LHCN-M2 (cell line): ENCODE data around the gene IL4R. TPM values are rescaled to one million over a fixed set of nuclear protein-coding genes. Genes with fewer than 3 reads are reported as not detected.
"Not testable (repeated sequence)": the region's sequence is repeated elsewhere in the genome, so short reads cannot be mapped to it uniquely, and the experiment has no call there.

ENCODE experiments used
- DNase-seq: peaks from one replicate; pipeline ENCODE4 v3.0.0-alpha.2; 2012; ENCODE audit warnings: low read depth
- polyA plus RNA-seq: library from polyadenylated mRNA; unstranded; fragments of >200 nt; gene quantifications from one replicate; pipeline ENCODE4 v1.2.1, GENCODE V29; 2012; ENCODE audit warnings: missing spikeins
- total RNA-seq: library from RNA; depleted of rRNA; stranded (reverse); fragments of >200 nt; gene quantifications from 2 replicates; pipeline ENCODE4 v1.2.3, GENCODE V29; 2014; rRNA removed

Gene IL4R
- total RNA-seq, result 13.8 and 14.5 TPM in 2 replicates
- polyA plus RNA-seq, result 10.7 TPM

DNA sequence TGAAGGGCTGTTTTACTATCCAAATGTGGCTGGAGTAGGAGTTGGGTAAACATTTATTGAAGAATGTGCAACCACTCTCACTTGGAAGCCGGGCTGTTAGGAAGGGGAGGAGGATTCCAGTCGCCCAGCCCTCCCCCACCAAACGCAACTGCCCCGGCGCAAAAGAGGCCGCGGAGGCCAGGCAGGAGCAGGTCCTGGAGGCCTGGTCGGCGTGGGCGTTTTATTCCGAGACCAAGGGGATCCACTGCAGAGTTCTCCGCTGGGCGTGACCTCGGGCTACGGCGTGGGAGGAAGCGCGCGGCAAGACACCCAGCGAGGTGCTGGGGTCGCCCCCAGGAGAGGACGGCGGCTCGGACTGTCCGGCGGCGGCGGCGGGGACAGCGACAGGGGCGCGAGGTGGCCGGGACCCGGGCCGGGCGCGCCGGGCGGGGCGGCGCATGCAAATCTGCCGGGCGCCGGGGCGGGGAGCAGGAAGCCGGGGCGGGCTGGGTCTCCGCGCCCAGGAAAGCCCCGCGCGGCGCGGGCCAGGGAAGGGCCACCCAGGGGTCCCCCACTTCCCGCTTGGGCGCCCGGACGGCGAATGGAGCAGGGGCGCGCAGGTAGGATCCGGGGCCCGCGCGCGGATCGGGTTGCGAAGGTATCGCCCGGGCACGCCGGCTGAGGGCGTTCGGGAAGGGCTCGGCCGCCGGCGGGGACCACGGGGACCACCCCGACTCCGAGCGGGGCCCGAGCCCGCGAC lies at the start of gene IL4R:
Gene IL4R, plus strand, starts transcription at position 553 of the 739 bp plus-strand sequence. CDS start 26,230 bp downstream, outside the sequence.
- DNase-seq, result peak; percentile 55

DNA sequence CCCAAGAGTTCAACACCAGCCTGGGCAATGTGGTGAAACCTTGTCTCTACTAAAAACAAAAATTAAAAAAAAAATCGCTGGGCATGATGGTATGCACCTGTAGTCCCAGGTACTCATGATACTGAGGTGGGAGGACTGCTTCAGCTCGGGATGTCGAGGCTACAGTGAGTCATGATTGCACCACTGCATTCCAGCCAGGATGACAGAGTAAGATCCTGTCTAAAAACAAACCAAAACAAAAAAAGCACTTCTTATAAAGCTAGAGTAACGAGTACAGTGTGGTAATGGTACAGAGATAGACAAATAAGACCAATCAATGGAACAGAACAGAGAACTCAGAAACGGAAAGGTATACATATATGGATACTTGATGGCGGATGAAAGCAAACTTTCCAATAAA lies 49.6 kb upstream of the IL4R start:
- DNase-seq, result peak; percentile 59

DNA sequence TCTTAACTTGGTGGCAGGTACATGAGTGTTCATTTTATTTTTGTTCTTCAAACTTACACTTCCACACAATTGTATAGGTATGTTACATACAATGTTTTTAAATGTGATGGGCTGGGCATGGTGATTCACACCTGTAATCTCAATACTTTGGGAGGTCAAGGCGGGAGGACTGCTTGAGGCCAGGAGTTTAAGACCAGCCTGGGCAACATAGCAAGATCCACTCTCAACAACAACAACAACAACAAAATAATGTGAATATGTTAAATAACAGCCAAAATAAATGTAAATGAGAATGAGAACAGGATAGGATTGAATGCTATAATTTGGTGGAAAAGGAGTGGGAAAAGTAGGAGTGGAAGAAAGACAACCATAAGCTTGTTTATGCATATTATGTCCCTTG lies 47.8 kb upstream of the IL4R start:
- DNase-seq, result no peak

DNA sequence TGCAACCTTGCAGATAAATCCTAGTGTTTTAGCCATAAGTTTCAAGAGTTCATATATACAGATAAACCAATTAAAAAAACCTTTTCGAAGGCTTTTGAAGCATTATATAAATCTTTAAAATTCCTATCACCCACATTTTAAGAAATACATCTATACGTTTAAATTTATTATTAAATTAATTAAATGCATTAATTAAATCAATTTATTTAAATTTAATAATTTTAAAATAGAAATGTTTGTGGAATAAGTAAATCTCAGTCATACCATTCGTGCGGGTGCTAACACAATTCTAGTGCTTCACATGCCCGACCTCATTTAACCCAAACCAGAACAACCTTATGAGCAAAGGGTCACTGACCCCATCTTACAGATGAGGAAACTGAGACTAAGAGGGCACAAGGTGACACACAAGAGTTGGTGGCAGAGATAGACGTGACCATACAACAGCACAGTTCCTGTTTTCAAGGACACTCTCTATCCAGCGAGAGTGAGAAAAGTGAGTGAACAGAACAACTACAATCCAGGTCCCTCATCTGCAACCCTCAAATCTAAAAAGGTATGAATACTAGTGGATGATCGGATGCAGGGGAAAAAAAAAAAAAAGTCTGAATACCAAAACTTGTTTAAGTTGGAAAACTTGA lies 46.6 kb upstream of the IL4R start:
- DNase-seq, result no peak

DNA sequence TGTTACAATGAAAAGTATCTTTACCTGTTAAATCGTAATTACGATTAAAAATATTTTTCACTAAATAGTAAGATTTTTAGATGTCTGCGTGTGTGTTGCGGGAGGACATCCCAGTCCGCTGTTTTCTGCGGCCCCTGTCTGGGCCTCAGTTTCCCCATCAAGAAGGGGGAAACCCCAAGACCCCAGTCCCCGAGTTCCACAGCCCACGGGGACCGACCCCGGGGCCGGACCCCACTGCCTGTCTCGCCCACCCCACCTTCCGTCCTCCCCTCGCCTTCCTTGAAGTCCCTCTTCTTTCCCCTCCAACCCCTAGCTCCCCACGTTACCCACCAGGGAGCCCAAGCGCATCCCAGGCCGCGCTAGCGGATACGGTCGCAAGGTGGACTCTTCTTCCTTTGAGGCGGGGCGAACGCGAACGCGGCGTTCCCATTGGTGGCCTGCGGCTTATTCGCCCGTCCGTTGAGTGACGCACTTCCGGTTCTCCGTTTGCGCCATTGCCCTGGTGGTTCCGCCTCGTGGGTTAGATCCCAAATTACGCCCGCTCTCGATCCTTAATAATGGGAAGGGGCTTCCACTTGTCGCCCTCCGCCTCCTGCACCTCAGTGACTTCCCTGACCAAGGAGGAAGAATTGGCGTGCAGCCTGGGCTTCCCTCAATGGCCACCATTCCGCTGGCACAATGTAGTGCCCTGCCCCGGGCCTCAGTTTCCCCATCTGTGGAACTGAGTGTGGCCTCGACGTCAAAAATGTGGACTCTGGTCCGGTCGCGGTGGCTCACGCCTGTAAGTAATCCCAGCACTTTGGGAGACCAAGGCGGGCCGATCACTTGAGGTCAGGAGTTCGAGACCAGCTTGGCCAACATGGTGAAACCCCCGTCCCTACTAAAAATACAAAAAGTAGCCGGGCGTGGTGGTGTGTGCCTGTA lies 45.1 kb upstream of the IL4R start, which contains the start of gene NSMCE1:
Gene NSMCE1, minus strand, starts transcription at position 397 of the 924 bp plus-strand sequence. CDS start 11,202 bp downstream, outside the sequence.
- DNase-seq, result peak; percentile 92

DNA sequence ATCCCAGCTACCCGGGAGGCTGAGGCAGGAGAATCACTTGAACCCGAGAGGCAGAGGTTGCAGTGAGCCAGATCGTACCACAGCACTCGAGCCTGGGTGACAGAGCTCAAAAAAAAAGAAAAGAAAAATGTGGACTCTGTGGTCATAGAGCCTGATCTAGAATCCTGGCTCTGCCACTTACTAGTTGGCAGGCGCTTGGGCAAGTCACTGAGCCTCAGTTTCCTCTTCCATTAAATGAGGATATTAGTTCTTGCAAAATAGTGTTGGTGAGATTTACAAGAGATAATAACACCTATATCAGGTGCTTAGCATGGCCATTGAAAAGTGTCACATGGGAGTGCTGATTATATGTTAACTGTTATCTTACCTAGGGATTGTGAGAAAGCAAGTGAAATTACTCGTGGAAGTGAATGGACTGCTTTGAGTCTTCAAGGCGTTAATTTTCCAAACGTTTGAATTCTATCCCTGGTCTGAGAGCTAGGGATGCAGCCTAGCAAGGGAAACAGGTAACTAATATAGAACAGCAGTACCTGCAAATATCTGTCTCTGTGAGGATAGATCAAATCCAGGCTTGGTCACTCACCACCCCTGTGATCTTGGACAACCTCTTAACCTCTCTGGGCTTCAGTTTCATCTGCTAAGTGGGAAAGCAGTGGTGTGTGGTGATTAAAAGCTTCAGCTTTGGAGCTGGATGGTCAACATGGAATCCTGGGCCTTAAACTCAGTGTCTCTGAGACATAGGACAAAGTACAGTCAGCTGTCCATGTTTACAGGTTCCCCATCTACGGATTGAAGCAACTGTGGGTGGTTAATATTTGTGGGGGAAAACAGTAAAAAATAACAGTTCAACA lies 44.2 kb upstream of the IL4R start:
- no peak for DNase-seq

DNA sequence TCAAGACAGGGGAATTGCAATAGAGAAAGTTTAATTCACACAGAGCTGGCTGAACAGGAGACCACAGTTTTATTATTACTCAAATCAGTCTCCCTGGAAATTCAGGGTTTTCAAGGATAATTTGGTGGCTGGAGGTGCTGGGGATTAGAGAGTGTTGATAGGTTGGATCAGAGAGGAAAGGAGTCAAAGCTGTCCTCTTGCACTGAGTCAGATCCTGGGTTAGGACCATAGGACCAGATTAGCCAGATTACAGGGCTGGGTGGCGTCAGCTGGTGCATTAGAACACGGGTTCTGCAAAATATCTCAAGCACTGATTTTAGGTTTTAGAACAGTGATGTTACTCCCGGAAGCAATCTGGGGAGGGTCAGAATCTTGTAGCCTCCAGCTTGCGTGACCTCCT lies 43.4 kb upstream of the IL4R start:
- no peak for DNase-seq

DNA sequence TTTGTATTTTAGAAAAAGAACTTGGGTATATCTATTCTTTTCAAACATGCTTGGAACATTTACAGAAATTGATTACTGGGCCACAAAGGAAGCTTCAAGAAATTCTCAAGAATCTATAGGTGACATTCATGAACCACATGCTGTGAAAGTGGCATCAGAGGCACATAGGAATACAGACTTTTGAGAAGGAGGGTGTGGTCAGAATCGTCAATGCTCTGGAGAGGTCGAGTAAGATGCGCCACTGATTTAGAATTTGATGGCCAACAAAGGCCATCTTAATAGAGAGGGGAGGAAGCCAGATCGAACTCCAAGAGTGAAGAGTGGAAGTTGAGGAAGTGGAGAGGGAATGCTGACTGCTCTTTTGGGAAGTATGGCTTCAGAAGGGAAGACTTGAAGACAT lies 41.7 kb upstream of the IL4R start:
- DNase-seq, result no peak

DNA sequence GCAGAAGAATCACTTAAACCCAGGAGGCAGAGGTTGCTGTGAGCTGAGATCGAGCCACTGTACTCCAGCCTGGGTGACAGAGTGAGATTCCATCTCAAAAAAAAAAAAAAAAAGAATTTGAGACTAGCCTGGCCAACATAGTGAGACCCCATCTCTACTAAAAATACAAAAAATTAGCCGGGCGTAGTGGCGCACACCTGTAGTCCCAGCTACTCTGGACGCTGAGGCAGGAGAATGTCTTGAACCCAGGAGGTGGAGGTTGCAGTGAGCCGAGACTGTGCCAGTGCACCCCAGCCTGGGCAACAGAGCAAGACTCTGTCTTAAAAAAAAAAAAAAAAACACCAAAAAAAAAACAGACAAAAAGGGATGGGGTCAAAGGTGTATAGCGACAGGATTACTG lies 41.1 kb upstream of the IL4R start:
- not testable (repeated sequence) for DNase-seq

DNA sequence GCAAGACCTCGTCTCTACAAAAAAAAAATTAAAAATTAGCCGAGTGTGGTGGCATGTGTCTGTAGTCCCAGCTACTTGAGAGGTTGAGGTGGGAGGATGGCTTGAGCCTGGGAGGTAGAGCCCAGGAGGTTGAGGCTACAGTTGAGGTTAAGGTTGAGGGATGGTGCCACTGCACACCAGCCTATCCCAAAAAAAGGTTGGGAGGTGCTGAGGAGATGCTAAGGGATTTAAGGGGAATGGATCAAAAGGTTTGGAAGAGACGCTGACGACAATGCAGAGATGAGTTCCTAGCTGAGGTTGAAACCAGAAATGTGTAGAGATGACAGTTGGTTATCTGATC lies 40.5 kb upstream of the IL4R start:
- no peak for DNase-seq

DNA sequence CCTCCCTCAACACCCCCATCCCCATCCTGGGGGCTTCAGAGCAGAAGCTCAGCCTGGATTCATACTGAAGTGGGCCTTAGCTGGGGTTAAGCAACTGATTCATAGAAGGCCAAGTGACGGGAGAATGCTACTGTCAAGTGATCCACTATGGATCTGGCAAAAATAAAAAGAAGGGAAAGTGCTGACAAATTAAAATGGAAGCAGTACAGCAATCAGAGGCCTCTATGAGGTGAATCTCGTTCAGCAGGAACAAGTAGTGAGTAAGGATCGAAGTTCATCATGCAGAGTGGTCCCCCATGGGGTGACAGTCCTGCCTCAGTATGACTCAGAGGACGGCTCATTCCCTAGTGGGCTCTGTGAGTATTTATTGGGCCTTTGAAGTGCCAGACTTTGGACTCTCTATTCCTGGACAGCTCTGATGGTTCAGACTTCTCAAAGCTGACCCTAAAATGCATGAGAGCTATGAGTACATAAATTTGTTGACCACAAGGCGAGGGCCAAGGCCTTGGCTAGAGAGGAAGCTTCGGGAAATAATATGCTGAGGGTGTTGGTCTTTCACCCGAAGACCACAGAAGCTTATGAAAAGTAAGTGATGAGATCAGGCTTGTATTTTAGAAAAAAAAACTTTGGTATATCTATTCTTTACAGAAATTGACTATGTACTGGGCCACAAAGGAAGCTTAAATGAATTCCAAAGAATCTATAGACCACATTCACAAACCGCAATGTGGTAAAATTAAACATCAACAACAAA lies 39.9 kb upstream of the IL4R start:
- peak; percentile 39 for DNase-seq

DNA sequence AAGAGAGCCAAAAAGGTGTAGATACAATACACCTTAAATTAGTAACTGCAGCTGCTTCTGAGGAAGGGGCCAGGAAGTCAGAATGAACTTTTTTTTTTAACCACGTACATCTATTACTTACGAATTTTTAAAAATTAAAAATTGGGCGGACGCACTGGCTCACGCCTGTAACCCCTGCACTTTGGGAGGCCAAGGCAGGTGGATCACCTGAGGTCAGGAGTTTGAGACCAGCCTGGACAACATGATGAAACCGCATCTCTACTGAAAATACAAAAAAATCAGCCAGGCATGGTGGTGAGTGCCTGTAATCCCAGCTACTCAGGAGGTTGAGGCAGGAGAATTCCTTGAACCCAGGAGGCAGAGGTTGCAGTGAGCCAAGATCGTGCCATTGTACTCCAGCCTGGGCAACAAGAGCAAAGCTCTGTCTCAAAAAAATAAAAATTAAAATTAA lies 39.3 kb upstream of the IL4R start:
- DNase-seq, result not testable (repeated sequence)

DNA sequence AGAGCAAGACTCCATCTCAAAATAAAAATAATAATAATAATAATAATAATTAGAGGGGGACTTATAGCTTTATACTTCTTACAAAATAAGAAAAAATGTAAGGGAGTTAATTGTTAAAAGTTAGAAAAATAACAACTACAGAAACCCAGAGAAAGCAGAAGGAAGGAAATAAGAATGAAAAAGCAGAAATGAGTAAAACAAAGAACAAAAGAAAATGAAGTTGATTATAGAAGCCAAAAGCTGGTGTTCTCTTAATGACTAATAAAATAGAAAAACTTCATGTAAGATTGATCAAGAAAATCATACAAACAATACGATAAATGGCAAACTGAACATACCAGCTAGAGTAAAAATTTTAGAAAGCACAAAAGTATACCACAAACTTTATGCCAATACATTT lies 38.4 kb upstream of the IL4R start:
- no peak for DNase-seq

DNA sequence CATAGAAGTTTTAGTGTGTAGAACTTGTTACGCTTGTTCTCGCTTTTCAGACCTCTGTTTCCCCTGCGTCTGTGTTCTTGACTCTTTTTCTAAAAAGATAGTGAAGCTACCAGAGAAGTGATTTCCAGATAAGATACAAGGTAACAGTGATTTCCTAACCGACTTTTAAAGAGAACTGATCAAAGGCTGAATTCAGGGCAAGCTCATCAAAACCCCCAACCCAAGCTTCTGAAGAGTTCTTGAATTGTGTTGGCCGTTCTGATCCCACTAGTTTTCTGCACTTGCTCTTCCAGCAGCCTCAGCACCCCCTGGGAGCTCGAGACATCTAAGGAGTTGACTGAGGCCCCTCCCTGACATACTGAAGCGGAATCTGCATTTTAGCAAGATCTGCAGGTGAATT lies 32.5 kb upstream of the IL4R start:
- DNase-seq, result no peak

DNA sequence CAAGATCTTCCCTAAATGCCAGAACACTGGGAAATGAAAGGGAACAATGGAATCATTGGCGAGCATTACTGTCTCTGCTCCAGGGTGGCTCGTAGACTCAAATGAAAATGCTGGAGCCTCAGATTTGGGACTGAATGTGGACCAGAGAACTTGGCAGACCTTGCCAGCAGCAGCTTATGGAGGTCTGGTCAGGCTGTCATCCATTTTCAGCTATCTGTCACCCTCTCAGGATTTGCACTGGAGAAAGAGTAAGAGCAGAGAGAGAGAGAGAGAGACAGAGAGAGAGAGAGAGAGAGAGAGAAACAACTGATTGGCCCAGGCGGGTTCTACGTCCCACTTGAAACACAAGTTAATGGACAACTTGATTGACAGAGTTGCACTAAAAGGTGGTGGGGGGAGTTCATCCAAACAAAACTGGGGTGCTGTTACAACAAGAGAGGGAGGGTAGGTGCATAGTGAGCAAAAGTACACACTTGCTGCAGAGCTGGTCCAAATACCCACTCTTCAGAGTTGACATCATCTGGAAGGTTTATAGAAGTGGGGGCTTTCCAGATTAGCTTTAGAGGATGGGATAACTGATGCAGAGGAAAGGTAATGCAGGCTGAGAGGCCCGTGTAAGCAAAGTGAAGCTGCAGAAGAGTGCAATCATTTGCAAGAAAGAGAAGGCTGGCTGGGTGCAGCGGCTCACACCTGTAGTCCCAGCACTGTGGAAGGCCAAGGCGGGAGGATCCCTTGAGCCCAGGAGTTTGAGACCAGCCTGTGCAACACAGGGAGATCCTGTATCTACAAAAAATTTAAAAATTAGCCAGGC lies 28.7 kb upstream of the IL4R start:
- DNase-seq, result no peak

DNA sequence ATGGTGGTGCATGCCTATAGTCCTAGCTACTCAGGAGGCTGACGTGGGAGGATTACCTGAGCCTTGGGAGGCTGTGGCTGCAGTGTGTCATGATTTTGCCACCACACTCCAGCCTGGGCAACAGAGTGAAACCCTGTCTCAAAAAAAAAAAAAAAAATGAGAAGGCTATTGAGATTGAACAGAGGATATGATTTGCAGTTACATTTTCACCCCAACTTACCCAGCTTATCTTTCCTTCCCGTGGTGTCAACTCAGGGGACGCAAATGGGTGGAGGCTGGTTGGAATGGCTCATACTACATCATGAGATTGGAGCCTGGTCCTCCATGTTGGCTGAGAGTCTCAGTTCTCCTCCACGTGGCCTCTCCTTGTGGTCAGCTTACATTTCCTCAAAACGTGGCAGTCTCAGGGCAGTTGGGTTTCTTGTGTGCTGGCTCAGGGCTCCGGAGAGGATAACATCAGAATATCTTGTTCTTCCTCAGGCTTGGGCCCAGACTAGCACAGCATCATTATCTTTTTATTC lies 28.0 kb upstream of the IL4R start:
- DNase-seq, result no peak

DNA sequence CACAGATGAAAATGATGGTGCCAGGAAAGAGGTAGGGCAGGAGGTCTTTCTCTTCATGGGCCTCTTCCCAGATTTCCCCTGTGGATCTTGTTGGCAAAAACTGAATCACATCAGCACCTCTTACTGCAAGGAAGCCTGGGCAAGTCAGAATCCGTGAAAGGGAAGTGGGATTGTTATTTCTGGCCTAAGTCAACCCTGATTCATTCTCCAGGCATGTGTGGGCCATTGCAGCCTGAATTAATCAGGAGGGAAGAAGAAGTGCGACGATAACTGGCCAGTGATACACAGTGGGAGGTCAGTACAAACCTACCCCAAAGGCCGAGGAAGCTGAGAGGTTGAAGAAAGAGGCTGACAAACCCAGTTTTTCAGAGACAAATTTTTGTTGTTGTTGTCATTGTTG lies 27.3 kb upstream of the IL4R start:
- peak; percentile 91 for DNase-seq

DNA sequence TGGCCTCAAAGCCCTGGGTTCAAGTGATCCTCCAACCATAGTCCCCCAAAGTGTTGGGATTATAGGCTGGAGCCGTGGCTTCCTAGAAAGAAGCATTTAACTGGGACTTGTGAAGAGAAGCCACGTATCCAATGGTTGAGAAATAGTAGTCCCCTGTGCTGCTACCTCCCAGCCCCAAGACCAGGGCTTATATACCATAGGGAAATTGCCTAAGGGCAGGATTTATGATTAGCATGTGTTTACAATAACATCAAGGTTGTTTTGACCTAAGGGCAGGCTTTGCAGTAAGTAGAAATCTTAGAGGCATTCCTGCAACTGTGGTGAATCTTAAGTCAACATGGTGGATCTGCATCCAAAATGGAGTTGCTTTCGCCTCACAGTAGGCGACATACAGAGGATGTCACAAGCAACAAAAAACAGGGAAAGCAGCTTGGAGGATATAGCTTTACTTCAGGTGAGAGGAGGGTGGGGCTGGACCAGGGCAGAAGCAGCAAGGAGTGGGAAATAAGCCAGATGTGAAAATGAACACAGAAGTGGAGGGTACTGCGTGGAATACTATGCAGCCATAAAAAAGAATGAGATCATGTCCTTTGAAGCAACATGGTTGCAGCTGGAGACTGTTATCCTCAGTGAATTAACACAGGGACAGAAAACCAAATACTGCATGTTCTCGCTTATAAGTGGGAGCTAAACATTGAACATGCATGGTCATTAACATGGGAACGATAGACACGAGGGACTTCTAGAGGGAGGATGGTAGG lies 26.5 kb upstream of the IL4R start:
- no peak for DNase-seq

DNA sequence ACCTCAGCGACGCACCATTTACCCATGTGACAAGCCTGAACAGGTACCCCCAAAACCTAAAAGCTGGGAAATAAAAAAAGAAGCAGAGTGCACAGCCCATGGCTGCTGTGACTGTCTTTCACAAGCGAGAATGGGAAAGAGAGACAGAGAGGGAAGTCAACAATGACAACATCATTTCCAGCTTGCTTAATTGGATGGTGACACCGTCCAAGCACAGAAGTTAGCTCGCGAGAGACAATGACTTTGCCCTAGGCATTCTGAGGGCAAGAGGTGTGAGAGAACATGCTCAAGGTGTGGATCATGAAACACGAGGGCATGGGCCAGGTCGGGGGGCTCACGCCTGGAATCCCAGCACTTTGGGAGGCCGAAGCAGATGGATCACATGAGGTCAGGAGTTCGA lies 25.9 kb upstream of the IL4R start:
- DNase-seq, result no peak
